Endothelial cell of umbilical vein (primary cell): Measurements from ENCODE around the gene IL5RA. TPM values are rescaled to one million over a fixed set of nuclear protein-coding genes. Genes with fewer than 3 reads are reported as not detected.

ENCODE experiments used
- BruUV-seq: library from RNA; stranded (reverse); fragments of 400-500 nt; replicated peaks from 2 replicates; lab custom pipeline; 2021; lab: Mats Ljungman, UMichigan
- CTCF ChIA-PET: fragments of 300-600, 350-600 bp; sonication (Branson Sonifier 250); formaldehyde crosslinking; loops from one replicate; lab custom pipeline; 2021; ENCODE audit warnings: antibody characterized with exemption, inconsistent platforms; lab: Charles Lee
- POLR2A ChIA-PET: fragments of 300-600, 350-600 bp; sonication (Branson Sonifier 250); formaldehyde crosslinking; loops from one replicate; lab custom pipeline; 2021; ENCODE audit warnings: antibody characterized with exemption, inconsistent platforms; lab: Charles Lee
- DNase-seq: peaks from one replicate; pipeline ENCODE4 v3.0.0-alpha.2; 2011; ENCODE audit warnings: low read depth, low spot score
- FAIRE-seq: peaks from 2 replicates; lab custom pipeline; 2011; peaks lifted over from hg19 to GRCh38; lab: Jason Lieb, UNC
- H2AFZ ChIP-seq: 2 replicates; pipeline ENCODE4 v1.6.0; 2012; ENCODE audit warnings: low read depth, low read length, control low read depth, inconsistent platforms
- H3K27ac ChIP-seq: 2 replicates; pipeline ENCODE4 v1.5.1; 2011; ENCODE audit warnings: low read depth, mild to moderate bottlenecking, control low read depth, low read length, moderate library complexity; ENCODE audit not compliant: insufficient read depth
- H3K27me3 ChIP-seq, 2 experiments: 2 replicates each; pipeline versions ENCODE4 v1.6.0 to v1.6.1; 2011; ENCODE audit warnings: low read length in 2 of 2, mixed read lengths in 1 of 2; ENCODE audit not compliant: control insufficient read depth in 2 of 2, insufficient read depth in 2 of 2
- H3K36me3 ChIP-seq, 2 experiments: 2 replicates in 1 of 2; 3 replicates in 1 of 2; pipeline ENCODE4 v1.5.1; 2011; ENCODE audit warnings: low read length in 2 of 2, mild to moderate bottlenecking in 1 of 2, moderate library complexity in 1 of 2; ENCODE audit not compliant: control insufficient read depth in 2 of 2, insufficient read depth in 2 of 2; ENCODE audit errors: extremely low read depth in 1 of 2
- H3K4me1 ChIP-seq: 3 replicates; pipeline ENCODE4 v1.5.1; 2011; ENCODE audit warnings: mild to moderate bottlenecking, low read length; ENCODE audit not compliant: control insufficient read depth, insufficient read depth; ENCODE audit errors: extremely low read depth
- H3K4me2 ChIP-seq: 2 replicates; pipeline ENCODE4 v1.6.1; 2011; ENCODE audit warnings: low read length, control low read depth, mixed read lengths; ENCODE audit not compliant: insufficient read depth
- H3K4me3 ChIP-seq, 3 experiments: fragments of 200-600 bp in 1 of 3; sonication (generic), shearing (Covaris generic) in 1 of 3; replicated peaks in 1 of 3; 2 replicates each; pipeline ENCODE4 v1.5.1; 2011 to 2016; ENCODE audit warnings: control low read depth in 3 of 3, low read length in 3 of 3, mild to moderate bottlenecking in 2 of 3, inconsistent platforms in 1 of 3, low read depth in 1 of 3, moderate library complexity in 1 of 3; ENCODE audit not compliant: insufficient read depth in 1 of 3
- H3K79me2 ChIP-seq: 2 replicates; pipeline ENCODE4 v1.6.0; 2012; ENCODE audit warnings: low read length, inconsistent platforms; ENCODE audit not compliant: control insufficient read depth, insufficient read depth
- H3K9ac ChIP-seq: replicated peaks from 2 replicates; pipeline ENCODE3; 2011; ENCODE audit warnings: low read length, control low read depth; ENCODE audit not compliant: insufficient read depth; ENCODE audit errors: extremely low read depth
- H3K9me1 ChIP-seq: replicated peaks from 3 replicates; pipeline ENCODE4 v1.6.0; 2011; ENCODE audit warnings: mild to moderate bottlenecking, low read length; ENCODE audit not compliant: control insufficient read depth, insufficient read depth; ENCODE audit errors: extremely low read depth
- H3K9me3 ChIP-seq: replicated peaks from 2 replicates; pipeline ENCODE4 v1.5.1; 2012; ENCODE audit warnings: low read length, inconsistent platforms; ENCODE audit not compliant: control insufficient read depth, insufficient read depth
- H4K20me1 ChIP-seq: replicated peaks from 2 replicates; pipeline ENCODE3; 2011; ENCODE audit warnings: mild to moderate bottlenecking, low read length; ENCODE audit not compliant: control insufficient read depth, insufficient read depth; ENCODE audit errors: extremely low read depth
- EZH2 ChIP-seq: IDR thresholded peaks from 2 replicates; pipeline ENCODE4 v1.6.1; 2012; ENCODE audit warnings: borderline replicate concordance, low read depth, mild to moderate bottlenecking, moderate library complexity, low read length, inconsistent platforms; ENCODE audit not compliant: severe bottlenecking
- FOS ChIP-seq: IDR thresholded peaks from 2 replicates; pipeline ENCODE4 v1.6.1; 2011; ENCODE audit warnings: mild to moderate bottlenecking, low read length, moderate library complexity, borderline replicate concordance; ENCODE audit not compliant: insufficient read depth
- GATA2 ChIP-seq: IDR thresholded peaks from 2 replicates; pipeline ENCODE4 v1.7.0; 2011; ENCODE audit warnings: low read depth, mild to moderate bottlenecking, moderate library complexity, mixed read lengths, low read length; ENCODE audit not compliant: insufficient read length, insufficient read depth
- JUN ChIP-seq: IDR thresholded peaks from 2 replicates; pipeline ENCODE4 v1.6.1; 2011; ENCODE audit warnings: borderline replicate concordance, low read depth; ENCODE audit not compliant: insufficient read length, insufficient read depth
- MYC ChIP-seq: IDR thresholded peaks from one replicate; pipeline ENCODE4 v1.6.1; 2011; ENCODE audit warnings: mild to moderate bottlenecking, low read depth, low read length
- POLR2AphosphoS5 ChIP-seq: IDR thresholded peaks from 2 replicates; pipeline ENCODE4 v1.6.1; 2012; ENCODE audit warnings: low read depth, mild to moderate bottlenecking, control low read depth, low read length, moderate library complexity; ENCODE audit not compliant: insufficient read depth
- dilution Hi-C: fragments of 300-500 bp; cut with MboI; formaldehyde crosslinking; loops from one replicate; pipeline ENCODE4 v1.15.0; 2019; ENCODE audit warnings: low sequenced_read_pairs; ENCODE audit not compliant: extremely low pct_ligation_motif_present
- intact Hi-C: fragments of 100-400 bp; cut with micrococcal nuclease; formaldehyde crosslinking; loops from one replicate; pipeline ENCODE4 v1.10.0; 2022
- polyA plus RNA-seq, 4 experiments: library from polyadenylated mRNA; depleted of rRNA in 3 of 4; stranded (reverse) in 3 of 4; unstranded in 1 of 4; fragments of >200 nt; gene quantifications; 2 replicates each; pipeline versions ENCODE4 v1.2.1 to v1.2.3, GENCODE V29; 2011 to 2012; ENCODE audit warnings: missing spikeins in 1 of 4
- total RNA-seq: library from RNA; stranded (reverse); gene quantifications from 2 replicates; pipeline ENCODE4 v1.2.3, GENCODE V29; 2021
- TF ChIP-seq, protein P1 (sequence below): IDR thresholded peaks from 2 replicates; pipeline ENCODE4 v1.6.1; 2011; ENCODE audit not compliant: insufficient read depth, insufficient read length
- TF ChIP-seq, protein P2 (sequence below), 2 donors: IDR thresholded peaks; 1 replicate in 1 of 2; 2 replicates in 1 of 2; pipeline ENCODE4 v1.5.1; 2011; ENCODE audit warnings: low read length in 2 of 2, mild to moderate bottlenecking in 2 of 2, moderate library complexity in 2 of 2, control low read depth in 1 of 2, inconsistent platforms in 1 of 2, low read depth in 1 of 2; ENCODE audit not compliant: insufficient read depth in 1 of 2; ENCODE audit errors: extremely low read depth in 1 of 2

IL5RA gene
- total and polyA plus RNA-seq, 2 donors (not counting 3 experiments of a cell fraction or from before 2014, with no cell fraction given): not detected

DNA sequence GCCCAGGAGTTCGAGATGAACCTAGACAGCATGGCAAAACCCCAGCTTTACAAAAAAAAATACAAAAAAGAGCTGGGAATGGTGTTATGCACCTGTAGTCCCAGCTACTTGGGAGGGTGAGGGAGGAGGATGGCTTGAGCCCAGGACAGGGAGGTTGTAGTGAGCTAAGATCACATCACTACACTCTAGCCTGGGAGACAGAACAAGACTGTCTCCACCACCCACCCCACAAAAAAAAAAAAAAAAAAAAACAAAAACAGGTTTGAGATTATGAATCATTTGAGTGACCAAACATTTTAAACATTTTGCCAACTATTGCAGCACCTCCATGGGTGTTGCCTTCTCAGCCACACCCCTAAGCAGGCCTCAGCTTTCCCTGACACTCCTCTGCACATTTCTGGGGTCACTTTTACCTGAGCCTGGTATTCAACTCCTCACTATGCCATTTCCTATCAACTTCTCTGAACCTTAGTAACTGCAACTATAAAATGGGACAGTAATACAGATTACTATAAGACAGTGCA lies 41.8 kb downstream of the IL5RA start:
- Histone ChIP-seq H4K20me1 (no peaks in the 10 kb centered on the region), H3K4me3 (no peak overlapping the region), H3K27me3 (no peaks in the 10 kb centered on the region), H3K36me3 (no peaks in the 10 kb centered on the region), H3K79me2 (no peaks in the 10 kb centered on the region), H3K9ac (no peak overlapping the region), H3K4me1 (no peaks in the 10 kb centered on the region), H3K4me2 (no peak overlapping the region), H2AFZ (no peak overlapping the region), H3K9me1 (no peaks in the 10 kb centered on the region), H3K9me3 (peaks cover 2% of the 10 kb centered on the region), H3K27ac (no peak overlapping the region)
- TF ChIP-seq, protein P1, sequence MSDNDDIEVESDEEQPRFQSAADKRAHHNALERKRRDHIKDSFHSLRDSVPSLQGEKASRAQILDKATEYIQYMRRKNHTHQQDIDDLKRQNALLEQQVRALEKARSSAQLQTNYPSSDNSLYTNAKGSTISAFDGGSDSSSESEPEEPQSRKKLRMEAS: no peak
- no peak for TF ChIP-seq MYC
- ChIA-PET CTCF (no interaction called here), POLR2A (no interaction called here)
- BruUV-seq: no TSS peak
- DNase-seq (no peak), FAIRE-seq (no peak)
- dilution Hi-C loops (no loop called here), intact Hi-C loops (no loop called here)

DNA sequence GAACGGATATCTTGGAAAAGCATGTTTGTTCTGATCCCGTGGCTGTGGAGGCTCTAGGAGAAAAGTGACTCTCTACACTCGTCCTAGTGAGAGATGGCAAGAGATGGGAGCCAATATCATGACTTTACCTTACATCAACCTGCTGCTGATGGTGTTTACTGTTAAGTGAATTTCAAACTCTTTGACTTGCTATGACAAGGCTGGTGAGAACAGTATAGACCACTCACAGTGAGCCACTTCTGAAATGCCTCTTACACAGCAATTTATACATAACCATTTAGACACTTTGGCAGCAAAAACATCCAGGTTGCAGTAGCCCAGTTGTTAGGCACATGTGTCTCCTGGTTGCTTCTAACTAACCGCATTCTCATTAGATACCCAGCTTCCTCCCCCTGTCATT lies 43.3 kb downstream of the IL5RA start:
- FAIRE-seq: no peak
- no peak overlapping the region for H2AFZ ChIP-seq
- CTCF ChIA-PET: no interaction called here

More for the DNA sequence above, 43.3 kb downstream of the IL5RA start:
- TF ChIP-seq EZH2 (no peak), POLR2AphosphoS5 (no peak), JUN (no peak), MYC (no peak), GATA2 (no peak), FOS (no peak)
- TF ChIP-seq, protein P1: no peak
- TF ChIP-seq, protein P2, sequence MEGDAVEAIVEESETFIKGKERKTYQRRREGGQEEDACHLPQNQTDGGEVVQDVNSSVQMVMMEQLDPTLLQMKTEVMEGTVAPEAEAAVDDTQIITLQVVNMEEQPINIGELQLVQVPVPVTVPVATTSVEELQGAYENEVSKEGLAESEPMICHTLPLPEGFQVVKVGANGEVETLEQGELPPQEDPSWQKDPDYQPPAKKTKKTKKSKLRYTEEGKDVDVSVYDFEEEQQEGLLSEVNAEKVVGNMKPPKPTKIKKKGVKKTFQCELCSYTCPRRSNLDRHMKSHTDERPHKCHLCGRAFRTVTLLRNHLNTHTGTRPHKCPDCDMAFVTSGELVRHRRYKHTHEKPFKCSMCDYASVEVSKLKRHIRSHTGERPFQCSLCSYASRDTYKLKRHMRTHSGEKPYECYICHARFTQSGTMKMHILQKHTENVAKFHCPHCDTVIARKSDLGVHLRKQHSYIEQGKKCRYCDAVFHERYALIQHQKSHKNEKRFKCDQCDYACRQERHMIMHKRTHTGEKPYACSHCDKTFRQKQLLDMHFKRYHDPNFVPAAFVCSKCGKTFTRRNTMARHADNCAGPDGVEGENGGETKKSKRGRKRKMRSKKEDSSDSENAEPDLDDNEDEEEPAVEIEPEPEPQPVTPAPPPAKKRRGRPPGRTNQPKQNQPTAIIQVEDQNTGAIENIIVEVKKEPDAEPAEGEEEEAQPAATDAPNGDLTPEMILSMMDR (IDR thresholded peaks at IDR 0.05; ENCODE audit: extremely low read depth in 1 of 2, insufficient read depth in 1 of 2, low read depth in 1 of 2, low read length in 2 of 2): no peak
- Histone ChIP-seq H3K9me1 (no peaks in the 10 kb centered on the region), H3K9ac (no peak overlapping the region), H3K9me3 (peaks cover 2% of the 10 kb centered on the region), H3K27me3 (no peaks in the 10 kb centered on the region), H3K36me3 (no peaks in the 10 kb centered on the region), H3K4me1 (no peaks in the 10 kb centered on the region), H3K27ac (no peak overlapping the region), H3K79me2 (no peaks in the 10 kb centered on the region), H3K4me3 (no peak overlapping the region), H3K4me2 (no peak overlapping the region), H4K20me1 (no peaks in the 10 kb centered on the region)
- DNase-seq: no peak
- dilution Hi-C loops (no loop called here), intact Hi-C loops (no loop called here)
- POLR2A ChIA-PET: no interaction called here
- BruUV-seq: no TSS peak
